KBM-7 (cell line): ENCODE measurements around the gene GAREM1.

Experiments
- DNase-seq: peaks from one replicate; pipeline ENCODE4 v3.0.0-alpha.2; 2015
- in situ Hi-C: fragments of 300-500 bp; cut with MboI; formaldehyde crosslinking; loops from 2 replicates; pipeline ENCODE4 v1.14.3; 2020; ENCODE audit warnings: low sequenced_read_pairs, low pct_unique_long_range_greater_than_20kb, mixed read lengths

Gene GAREM1

DNA sequence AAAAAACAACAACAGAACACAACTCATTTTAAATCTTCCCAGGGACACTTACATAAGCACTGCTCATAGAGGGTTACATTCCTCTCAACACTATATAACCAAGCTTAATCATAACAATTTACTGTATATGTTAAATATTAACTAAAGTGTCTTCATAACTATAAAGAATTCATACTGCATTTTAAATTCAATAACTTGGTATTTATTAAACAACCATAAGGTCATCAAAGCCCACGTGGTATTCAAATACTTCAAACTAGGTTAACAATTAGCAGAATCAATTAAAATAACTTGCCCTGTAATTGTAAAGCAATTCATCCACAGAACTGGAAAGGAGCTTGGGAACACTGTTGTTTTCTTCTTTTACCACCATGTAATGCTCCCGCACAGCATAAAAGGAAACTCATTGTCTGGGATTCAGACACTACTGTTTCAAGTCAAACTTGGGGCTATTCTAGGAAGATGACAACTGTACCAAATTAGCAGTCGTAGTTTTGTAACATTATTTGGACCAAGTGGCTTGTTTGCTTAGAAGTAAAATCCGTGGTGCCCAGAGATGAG, 10.4 kb downstream of the GAREM1 start:
- in situ Hi-C loops = no loop called here
- no peak for DNase-seq

DNA sequence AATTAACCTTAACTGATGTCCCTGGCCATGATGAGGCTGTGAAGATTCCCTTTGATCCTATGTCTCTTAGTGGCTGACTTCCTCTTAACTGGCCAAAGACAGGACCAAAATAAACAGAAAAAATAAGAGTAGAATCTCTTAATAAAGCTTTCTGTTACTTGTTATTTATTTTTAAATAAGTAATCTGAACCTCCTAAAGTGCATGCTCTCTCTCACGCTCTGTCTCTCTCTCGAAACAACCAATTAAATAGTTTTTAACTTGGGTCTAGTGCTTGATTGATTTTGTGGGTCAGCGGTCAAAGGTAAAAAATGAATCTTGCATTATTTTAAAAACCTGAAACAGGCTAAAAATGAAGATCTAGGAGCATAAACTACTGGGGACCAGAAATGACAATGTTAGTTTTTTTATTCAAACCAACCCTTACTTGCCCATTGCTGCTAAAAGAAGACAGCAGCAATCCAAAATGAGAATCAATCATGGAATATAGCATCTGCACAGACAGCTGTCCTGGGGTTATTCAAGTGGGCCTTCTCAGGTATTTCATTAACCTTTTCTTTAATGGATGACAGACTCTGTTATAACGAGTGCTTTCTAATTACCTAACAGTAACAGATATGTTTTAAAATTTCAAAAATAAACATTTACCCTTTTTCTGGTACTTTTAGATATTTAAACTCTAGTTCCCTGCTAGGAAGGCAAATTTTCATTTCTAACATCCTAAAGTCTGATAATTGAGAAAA, 11.2 kb downstream of the GAREM1 start:
- DNase-seq = no peak
- in situ Hi-C loops = no loop called here

DNA sequence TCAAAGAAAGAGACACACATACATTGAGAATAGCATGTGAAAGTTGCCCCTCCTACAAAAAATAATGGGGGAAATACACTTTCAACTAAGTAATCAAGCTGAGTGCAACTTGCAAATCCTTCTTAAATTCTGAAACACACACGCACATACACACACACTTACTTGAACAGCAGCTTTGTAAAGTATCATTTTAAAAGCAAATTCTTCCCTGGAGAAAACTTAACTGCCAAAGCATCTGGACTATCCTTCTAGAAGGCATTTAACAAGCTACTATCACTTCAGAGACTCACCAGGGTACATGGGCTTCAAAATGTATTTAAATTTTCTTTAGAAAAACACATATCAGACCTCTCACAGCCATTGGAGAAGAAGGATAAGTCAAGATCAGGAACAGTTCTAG, 15.3 kb downstream of the GAREM1 start:
- DNase-seq = no peak
- in situ Hi-C loops = no loop called here

DNA sequence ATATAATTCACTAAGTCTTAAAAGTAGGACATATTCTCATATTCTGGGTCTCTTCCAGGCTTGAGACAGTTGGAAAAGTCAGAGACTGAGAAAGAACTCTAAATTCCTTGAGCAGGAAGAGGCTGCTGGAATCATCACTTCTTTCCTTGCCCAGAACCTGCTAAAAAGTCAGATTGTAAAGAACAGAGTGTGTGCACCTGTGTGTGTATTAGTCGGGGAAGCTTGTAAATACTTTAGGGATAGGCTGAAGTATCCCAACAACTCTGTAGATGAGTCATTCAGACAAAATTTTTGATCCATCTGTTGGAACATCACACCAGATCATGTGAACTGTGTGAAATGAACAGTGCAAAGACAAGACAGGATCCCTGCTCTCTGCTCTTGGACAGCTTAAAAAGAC, 16.1 kb downstream of the GAREM1 start:
- in situ Hi-C loops = no loop called here

DNA sequence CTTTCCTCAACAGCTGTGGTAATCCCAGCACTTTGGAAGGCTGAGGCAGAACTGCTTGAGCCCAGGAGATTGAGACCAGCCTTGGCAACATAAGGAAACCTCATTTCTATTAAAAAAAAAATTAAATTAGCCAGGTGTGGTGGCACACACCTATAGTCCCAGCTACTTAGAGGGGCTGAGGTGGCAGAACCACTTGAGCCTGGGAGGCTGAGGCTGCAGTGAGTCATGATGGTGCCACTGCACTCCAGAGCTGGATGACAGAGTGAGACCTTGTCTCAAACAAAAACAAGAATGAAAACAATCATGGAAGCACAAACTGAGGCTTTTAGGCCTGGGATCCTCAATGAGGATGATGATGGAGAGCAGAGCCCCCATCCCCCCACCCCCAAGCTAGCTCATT, 19.8 kb downstream of the GAREM1 start:
- DNase-seq = no peak
- in situ Hi-C loops = no loop called here

More for the DNA sequence above, 16.1 kb downstream of the GAREM1 start:
- DNase-seq = no peak

DNA sequence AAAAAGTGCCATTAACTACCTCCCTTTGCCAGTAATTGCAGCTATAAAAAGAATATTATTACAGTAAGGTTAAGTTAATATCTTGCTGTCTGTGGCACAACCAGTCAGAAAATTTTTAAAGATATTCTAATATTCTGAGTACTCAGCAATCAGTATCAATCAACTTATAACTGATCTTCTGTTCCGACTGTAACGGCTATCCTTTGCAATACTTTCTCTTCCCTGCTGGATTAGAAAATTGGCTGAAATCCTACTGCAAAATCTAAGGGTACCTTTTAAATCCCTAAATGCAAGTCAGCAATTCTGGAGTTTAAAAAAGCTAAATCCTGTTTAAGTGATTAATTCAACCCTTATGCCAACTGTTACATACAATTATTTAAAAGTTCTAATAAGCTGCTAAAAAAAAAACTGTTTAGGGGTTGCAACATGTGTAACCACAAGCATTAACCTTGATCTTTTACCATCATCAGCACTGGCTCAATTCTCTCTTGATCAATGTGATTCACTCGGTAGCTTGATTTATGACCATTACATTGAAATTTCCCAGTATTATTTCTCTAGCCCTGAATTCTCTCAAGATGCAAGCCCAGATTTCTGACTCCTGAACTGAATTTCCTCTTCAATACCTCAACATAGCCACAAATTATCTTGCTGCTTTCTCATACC, 20.5 kb downstream of the GAREM1 start:
- in situ Hi-C loops = no loop called here
- no peak for DNase-seq

DNA sequence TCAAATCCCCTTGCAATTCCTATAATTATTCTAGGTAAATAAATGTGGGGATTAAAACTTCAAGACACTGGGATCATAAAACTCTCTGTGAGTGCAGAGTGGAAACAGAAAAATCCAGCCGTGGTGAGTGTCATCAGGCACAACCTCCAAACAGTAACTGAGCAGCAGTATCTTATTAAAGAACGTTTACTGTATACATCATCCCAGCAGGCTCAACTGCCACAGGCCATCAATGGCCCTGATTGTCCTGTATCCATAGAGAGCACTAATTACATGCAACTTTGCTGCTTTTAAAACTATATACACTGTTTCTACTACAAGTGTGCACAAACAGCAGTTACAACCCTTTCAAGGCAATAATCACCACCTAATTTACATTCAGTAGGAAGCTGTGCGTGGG, 23.9 kb downstream of the GAREM1 start:
- in situ Hi-C loops = no loop called here
- DNase-seq = no peak

DNA sequence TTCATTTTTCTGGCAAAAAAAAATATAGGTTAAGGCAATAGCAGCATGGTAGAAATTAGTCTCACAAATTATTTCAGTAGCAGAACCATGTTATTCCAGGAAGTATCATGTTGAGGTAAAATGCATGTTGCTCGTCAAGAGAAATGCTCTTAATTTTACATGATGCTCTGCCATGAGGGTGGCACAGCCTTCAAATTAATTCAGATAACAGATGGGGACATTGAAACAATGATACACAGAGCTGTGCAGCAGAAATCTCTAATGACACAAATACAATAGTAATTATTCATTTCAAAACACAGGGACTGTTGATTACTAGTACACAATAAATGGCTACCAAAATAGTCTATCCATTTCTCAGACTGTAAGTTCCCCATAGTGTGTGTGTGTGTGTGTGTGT, 24.8 kb downstream of the GAREM1 start:
- in situ Hi-C loops = no loop called here
- DNase-seq = no peak

DNA sequence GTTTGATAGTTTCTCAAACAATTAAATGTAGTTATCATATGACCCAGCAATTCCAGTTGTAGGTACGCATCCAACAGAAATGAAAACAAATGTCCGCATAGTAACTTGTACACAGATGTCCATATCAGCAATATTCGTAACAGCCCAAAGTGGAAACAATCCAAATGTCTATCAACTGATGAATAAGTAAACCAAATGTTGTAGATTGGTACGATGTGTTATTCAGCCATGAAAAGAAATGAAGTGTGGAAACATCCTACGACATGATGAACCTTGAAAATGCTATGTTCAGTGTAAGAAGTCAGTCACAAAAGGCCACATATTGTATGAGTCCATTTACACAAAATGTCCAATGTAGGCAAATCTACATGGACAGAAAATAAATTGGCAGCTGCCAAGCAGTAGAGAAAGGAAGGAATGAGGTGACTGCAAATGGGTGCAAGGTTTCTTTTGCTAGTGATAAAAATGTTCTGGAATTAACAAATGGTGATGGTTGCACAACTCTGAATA, 26.9 kb downstream of the GAREM1 start:
- in situ Hi-C loops = no loop called here
- DNase-seq = no peak

DNA sequence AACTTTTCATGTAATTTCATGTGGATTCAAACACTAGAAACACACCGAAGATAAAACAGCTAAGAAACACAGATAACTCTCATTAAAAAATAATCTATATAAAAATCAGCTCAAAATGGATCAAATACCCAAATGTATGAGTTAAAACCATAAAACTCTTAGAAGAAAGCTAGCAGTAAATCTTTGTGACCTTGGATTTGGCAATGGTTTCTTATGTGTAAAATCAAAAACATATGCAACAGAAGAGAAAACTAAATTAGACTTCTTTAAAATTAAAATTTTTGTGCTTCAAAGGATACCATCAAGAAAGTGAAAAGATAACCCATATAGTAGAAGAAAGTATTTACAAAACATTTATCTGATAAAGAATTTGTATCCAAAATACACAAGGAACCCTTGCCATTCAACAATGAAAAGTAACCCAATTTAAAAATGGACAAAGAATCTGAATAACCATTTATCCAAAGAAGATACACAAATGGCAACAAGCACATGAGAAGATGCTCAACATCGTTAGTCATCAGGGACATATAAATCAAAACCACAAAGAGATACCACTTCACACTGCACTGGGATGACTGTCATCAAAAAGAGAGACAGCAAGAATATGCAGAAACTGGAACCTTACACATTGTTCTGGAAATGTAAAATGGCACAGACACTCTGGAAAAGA, 27.5 kb downstream of the GAREM1 start:
- in situ Hi-C loops = no loop called here

DNA sequence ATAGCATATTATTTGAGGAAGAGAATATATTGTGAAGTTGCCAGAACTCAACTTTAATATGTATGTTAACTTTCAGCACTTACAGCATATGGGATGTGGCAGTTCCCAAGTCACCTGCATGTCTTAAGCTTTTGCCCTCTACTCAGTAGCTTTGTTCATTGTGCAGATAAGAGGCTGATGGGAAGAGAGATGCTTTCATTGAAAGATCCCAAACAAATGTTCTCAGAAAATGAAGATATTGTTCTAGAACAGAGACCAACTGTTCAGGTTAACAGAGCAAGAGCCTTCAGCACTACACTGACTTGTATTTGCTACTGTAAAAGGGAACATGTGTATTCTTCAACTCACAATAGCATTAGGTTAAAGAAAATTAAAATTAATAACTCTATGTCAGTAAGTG, 28.1 kb downstream of the GAREM1 start:
- no peak for DNase-seq
- in situ Hi-C loops = no loop called here

More for the DNA sequence above, 27.5 kb downstream of the GAREM1 start:
- DNase-seq = no peak

DNA sequence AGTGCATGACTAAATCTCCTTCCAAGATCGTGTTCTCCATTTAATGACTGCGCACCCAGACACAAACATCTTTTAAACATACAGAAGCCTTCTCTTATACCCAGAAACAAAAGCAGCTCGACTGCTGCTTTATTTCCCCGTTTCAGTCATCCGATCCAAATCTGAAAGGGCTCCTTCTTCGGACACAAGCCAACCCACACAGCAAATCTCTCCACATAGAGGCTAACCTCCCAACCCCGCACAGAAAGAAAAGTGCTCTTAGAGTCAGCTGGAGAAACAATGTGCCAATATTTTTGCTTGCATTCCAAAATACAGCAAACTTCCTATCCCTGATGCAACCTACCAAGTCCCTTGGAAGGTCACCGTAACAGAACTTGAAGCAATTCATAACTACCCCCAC, 29.1 kb downstream of the GAREM1 start:
- no peak for DNase-seq
- in situ Hi-C loops = no loop called here

DNA sequence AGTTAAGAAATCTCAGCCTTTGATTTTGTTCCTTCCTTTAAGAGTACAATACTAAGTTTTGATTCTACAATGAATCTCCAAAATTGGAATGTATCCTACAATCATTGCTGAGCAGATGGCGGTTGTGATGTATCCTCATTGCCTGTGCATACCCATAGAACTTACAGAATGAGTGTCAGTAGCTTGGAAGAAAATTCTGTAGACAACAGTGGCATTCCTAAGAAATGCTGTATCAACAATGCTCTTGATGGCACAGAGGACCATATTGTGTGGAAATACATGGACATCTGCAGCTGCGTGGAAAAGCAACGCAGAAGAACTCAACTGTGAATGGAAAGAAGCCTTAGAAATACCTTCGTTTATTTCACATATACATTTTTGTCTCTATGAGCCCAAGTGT, 30.2 kb downstream of the GAREM1 start:
- no peak for DNase-seq
- in situ Hi-C loops = no loop called here

DNA sequence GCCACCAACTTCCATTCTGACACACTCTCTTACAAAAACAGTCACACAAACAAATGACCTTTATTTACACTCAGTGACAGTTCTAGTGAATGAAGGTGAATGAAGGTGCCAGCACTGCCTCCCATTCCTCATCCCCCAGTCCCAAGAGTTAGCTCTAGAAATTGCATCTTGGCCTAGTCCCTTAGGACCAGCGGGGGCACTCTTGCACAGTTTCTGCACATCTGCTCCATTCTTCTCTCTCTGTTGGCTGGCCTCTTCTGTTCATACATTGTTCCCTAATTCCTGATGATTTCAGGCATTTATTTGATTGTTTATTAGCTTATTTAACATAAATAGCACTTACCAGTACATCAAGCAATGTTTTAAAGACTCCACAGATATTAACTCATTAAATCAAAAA, 30.9 kb downstream of the GAREM1 start:
- in situ Hi-C loops = no loop called here
- DNase-seq = no peak

DNA sequence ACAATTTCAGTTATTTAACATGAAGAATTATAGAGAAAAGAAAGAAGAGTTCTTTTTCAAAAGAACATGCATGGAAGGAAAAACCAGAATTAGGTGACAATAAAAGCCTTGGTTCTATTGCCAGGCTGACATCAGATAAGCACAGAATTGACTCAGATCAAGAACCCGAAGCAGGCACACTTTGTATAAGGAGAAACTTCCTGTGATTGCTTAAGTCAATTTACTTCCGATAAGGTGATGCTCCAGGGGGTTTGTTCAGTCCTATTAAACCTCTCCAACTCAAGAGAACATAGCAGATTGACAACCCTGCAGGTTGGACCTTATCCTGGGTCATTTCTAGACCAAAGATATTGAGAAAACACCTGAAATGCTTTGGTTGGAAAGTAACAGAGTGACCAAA, 31.4 kb downstream of the GAREM1 start:
- DNase-seq = no peak
- in situ Hi-C loops = no loop called here

DNA sequence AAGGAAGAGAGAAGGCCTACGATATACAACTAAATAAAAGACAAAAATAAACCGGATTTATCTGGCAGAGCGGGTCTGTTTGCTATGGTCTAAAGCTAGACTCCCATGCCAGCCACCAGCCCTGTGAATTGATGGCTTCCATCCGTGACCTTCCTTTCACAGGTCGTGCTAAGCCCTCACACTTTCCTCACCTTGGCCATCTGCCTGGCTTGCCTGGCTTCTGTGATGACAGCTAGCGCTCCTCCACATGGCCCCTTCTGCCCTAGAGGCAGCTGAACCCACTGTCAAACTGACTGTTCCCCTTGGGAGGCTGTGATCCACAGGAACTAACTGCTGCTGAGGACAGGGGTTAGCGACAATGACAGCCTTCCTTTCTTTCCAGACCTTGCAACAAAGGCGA, 32.5 kb downstream of the GAREM1 start:
- no peak for DNase-seq
- in situ Hi-C loops = no loop called here

DNA sequence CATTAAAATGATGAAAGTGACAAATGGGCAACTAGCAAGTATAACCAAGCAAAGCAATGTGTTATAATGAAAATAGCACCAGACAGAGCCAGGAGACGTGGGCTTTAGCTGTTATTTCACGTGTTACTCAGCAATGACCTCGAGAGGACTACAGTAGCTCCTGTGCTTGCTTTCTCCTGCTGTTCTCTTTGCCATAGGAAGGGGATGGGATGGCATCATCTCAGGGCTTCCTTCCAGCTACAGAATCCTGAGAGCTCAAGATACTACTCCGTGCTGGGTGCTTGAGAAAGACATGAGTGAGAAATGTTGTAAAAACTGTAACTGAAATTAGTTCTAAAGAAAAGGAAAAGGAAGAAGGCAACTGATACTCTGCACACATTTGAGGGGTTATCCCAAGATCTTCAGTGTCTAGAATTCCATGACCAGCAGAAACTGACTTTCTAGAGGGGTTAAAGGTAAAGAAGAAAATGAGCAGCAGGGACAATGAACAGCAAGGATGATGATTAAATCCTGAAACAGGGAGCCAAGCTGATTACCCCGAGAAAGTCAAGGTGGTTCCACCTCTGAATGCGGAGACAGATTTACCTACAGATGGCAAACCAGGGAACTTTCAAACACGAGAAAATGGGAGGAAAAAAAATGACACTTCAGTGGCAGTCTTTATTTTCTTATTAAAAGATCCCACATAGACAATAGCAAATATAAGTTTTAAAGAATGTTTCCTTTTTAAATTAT, 33.4 kb downstream of the GAREM1 start:
- no peak for DNase-seq
- in situ Hi-C loops = no loop called here

DNA sequence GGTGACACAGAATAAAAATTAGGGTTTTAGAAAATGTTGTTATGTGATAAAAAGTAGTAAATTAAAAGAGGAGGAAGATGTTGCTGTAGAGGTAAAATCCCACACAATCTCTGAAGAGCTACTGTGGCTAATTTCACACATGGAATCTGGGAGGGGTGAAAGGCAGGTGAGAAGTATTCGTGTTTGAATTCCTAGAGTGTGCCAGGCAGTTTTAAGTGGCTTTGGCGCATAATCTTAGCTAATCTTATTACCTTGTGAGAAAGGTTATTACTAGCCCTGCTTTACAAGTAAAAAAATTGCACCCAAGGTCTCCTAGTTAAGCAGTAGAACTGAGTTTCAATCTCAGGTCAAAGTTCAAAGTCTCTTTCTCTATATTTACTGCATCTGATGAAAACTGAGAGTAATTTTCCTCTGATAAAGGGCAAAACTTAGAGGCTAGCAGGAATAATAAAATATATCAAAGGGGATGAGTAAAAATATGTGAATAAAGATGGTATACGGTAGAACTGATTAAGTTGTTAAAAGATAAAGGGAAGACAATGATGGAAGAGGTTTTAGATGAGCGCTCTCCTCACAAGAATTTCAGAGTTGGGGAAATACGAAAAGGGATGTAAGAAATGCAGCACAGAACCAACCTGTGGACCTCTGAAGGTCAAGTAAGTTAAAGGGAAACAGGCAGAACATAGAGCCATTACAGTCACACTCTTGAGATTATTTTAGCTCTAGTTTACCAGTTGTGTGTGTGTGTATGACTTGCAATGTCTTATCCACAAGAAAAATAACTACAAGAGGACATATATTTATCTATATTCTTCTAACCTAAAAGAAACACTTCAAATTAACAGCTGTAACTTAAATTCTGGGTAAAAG, 34.8 kb downstream of the GAREM1 start:
- DNase-seq = no peak
- in situ Hi-C loops = no loop called here
